Stomach (tissue), 4 donors: ENCODE data around the gene AUTS2.

ENCODE experiments used
- POLR2A ChIP-seq, 4 donors: fragments of 450-650 bp; IDR thresholded peaks; one replicate each; pipeline ENCODE4 v1.6.1; 2016; ENCODE audit warnings: antibody characterized with exemption in 4 of 4, control low read depth in 2 of 4, mild to moderate bottlenecking in 1 of 4, moderate library complexity in 1 of 4
- POLR2AphosphoS5 ChIP-seq, 3 donors: sonication (generic); formaldehyde crosslinking; IDR thresholded peaks; one replicate each; pipeline ENCODE4 v1.6.1; 2016; ENCODE audit warnings: antibody characterized with exemption in 3 of 3
- TF ChIP-seq, protein P1 (sequence below), 7 experiments: fragments of 450-650 bp in 4 of 7; fragments of 200-600 bp in 3 of 7; sonication (generic) in 3 of 7; IDR thresholded peaks; one replicate each; pipeline ENCODE4 v1.5.1; 2016 to 2019; ENCODE audit warnings: antibody characterized with exemption in 7 of 7, control low read depth in 2 of 7, mild to moderate bottlenecking in 1 of 7

- TF ChIP-seq POLR2A (IDR thresholded peaks at IDR 0.05) (no peak), POLR2AphosphoS5 (IDR thresholded peaks at IDR 0.05) (no peak)
- TF ChIP-seq, protein P1, sequence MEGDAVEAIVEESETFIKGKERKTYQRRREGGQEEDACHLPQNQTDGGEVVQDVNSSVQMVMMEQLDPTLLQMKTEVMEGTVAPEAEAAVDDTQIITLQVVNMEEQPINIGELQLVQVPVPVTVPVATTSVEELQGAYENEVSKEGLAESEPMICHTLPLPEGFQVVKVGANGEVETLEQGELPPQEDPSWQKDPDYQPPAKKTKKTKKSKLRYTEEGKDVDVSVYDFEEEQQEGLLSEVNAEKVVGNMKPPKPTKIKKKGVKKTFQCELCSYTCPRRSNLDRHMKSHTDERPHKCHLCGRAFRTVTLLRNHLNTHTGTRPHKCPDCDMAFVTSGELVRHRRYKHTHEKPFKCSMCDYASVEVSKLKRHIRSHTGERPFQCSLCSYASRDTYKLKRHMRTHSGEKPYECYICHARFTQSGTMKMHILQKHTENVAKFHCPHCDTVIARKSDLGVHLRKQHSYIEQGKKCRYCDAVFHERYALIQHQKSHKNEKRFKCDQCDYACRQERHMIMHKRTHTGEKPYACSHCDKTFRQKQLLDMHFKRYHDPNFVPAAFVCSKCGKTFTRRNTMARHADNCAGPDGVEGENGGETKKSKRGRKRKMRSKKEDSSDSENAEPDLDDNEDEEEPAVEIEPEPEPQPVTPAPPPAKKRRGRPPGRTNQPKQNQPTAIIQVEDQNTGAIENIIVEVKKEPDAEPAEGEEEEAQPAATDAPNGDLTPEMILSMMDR (IDR thresholded peaks at IDR 0.05) = no peak
Observed at GRCh38 chr7:70497793-70498192, 899.5 kb downstream of the AUTS2 start.
